Activated CD8-positive, alpha-beta memory T cell treated with anti-CD3 and anti-CD28 coated beads for 1 hour (primary cell): ENCODE measurements around the gene GMNN.
"Not testable (repeated sequence)": the region's sequence is repeated elsewhere in the genome, so short reads cannot be mapped to it uniquely, and the experiment has no call there.

ENCODE experiments used
- DNase-seq, 2 donors: peaks; one replicate each; pipeline ENCODE4 v3.0.0-alpha.2; 2020; ENCODE audit warnings: low read depth in 1 of 2; ENCODE audit errors: extremely low read depth in 1 of 2

The GMNN gene

DNA sequence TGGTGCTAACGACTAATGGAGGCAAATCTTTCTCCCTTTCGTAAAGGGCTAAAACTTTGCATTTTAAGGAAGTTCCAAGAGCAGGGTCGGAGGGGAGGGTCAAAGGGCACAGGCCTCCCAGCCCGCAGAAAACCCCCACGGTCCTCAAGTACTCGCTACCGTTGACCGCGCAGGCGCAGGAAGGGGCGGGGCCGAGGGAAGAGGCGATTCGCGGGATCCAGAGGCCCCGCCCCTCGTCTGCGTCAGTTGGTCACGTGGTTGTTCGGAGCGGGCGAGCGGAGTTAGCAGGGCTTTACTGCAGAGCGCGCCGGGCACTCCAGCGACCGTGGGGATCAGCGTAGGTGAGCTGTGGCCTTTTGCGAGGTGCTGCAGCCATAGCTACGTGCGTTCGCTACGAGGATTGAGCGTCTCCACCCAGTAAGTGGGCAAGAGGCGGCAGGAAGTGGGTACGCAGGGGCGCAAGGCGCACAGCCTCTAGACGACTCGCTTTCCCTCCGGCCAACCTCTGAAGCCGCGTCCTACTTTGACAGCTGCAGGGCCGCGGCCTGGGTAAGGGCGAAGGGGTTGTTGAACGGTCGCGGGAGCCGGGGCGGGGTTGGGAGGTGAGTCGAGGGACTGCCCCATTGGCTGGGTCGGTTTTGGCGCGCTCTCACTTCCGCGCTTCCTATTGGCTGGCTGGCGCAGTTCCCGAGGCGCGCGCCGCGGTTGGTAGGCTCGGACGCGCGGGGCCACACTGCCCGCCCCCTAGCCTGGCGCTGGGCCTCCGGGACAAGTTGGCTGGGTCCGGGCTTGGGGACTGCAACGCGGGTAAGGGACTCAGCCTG is at the start of gene GMNN:
TSS of gene GMNN (plus strand) at position 242 of the 824 bp plus-strand sequence. CDS start 2,310 bp downstream, outside the sequence.
- peak; percentile 93 to 100 for DNase-seq

DNA sequence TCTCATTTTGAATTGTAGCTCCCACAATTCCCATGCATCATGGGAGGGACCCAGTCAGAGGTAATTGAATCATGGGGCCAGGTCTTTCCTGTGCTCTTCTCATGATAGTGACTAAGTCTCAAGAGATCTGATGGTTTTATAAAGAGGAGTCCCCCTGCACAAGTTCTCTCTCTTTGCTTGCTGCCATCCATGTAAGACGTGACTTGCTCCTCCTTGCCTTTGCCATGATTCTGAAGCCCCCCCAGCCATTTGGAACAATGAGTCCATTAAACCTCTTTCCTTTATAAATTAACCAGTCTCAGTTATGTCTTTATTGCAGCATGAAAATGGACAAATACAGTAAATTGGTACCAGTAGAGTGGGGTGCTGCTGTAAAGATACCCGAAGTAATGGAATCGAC is 44.1 kb upstream of the GMNN start:
- DNase-seq: not testable (repeated sequence)

DNA sequence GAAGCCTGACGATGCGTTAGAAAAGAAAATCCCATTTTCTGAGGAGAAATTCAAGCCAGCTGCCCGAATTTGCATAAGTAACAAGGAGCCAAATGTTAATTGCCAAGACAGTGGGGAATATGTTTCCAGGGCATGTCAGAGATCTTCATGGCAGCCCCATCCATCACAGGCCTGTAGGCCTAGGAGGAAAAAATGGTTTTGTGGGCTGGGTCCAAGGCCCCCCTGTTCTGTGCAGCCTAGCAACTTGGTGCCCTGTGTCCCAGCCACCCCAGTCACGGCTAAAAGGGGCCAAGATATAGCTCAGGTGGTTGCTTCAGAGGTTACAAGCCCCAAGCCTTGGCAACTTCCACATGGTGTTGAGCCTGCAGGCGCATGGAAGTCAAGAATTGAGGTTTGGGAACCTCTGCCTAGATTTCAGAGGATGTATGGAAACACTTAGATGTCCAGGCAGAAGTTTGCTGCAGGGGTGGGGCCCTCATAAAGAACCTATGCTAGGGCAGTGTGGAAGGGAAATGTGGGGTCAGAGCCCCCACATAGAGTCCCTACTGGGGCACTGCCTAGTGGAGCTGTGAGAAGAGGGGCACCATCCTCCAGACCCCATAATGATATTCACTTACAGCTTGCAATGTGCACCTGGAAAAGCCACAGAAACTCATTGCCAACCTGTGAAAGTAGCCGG is 43.1 kb upstream of the GMNN start:
- DNase-seq: not testable (repeated sequence)

DNA sequence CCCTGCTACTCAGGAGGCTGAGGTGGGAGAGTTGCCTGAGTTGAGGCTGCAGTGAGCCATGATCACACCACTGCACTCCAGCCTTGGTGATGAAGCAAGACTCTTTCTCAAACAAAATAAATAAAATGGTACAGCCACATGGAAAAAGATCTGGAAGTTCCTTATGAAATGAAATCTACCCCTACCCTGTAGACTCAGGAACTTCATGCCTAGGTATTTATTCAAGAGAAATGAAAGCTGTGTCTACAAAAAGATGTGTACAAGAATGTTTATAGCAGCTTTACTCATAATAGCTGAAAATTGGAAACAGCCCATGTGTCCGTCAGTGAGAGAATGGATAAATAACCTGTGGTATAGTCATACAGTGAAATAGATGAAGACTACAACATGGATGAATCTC is 40.6 kb upstream of the GMNN start:
- no peak for DNase-seq

DNA sequence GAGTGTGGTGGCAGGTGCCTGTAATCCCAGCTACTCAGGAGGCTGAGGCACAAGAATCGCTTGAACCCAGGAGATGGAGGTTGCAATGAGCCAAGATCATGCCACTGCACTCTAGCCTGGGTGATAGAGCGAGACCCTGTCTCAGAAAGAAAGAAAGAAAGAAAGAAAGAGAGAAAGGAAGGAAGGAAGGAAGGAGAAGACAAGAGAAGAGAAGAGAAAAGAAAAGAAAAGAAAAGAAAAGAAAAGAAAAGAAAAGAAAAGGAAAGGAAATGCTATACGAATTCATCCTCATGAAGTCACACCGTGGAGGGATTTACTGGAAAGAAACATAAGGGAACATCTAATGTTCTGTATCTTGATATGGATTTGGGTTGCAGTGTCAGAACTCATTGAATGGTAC is 40.0 kb upstream of the GMNN start:
- not testable (repeated sequence) for DNase-seq

DNA sequence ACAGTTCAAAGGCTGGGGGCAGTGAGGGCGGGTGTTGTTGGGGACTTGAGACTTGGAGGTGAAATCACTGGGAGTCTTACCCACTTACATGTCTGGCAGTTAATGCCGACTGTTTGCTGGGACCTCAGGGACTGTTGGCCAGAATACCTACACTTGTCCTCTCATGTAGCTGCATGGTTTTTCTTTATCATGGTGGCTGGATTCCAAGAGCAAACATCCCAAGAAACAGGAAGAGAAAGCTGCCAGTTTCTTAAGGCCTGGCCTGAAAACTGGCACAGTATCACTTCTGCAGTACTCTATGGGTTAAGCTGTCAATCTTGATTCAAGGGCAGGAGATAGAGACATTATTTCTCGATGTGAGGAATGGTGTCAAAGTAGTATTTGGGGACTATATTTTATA is 36.0 kb upstream of the GMNN start:
- no peak for DNase-seq

DNA sequence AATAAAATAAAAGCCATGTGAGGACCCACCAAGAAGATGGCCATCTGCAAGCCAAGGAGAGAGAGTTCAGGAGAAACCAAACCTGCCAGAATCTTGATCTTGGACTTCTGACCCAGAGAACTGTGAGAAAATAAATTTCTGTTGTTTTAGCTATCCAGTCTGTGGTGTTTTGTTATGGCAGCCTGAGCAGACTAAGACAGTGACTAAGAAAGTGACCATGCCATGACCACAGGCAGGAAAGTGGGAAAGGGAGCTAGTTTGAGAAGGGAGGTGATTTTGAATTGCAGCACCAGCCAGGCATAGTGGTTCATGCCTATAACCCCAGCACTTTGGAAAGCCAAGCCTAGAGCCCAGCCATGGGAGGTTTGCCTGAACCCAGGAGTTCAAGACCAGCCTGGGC is 33.9 kb upstream of the GMNN start:
- no peak for DNase-seq

DNA sequence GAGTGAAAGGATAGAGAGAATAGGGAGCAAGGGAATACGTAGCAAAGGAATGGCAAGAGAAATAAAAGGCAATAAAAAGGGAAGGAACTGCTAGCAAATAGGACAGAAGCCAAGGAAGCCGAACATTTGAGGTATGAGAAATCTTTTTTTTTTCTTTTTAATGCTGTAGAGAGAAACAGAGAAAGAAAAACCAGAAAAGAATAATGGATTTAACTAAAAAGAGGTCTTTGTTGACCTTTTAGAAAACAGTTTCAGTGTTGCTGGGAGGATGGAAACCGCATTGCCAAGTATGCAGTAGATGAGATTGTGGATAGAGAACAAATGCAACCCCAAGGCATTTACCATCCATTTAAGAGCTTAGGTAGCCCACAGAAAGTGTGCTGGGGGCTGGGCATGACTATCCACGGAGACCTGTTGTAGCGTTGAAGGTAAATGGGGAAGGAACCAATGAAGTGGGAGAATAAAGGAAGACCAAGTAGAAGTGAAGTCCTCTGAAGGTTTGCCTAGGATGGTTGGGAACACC is 32.5 kb upstream of the GMNN start:
- DNase-seq: no peak

DNA sequence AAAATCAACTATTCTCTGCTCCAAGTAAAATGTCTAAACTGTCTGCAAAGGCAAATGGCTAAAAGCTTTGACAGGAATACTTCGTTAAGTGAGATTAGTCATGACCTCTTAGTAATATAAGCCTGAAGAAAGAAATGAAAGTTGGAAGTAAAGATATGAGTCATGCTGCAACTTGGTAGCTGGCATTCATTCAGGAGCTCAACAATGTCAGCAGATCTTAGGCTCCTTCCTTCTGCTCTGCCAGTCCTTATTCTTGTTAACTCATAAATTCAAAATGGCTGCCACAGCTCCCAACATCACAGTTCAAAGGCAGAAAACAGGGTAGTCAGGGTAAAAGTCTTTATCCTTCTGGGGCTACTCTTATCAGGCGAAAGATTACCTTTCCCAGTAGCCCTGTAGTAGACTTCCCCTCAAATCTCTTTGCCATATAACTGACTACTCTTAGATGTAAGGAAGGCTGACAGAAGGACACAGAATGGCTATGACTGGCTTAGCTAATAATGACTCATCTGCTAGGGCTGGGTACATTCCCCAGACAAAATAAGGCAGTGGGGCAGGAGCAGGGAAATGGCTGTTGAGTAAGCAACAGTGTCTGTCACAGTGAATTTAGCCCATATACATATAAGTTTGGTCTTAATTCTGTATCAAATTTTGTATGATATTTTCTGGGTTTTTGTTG is 31.3 kb upstream of the GMNN start:
- DNase-seq: no peak

DNA sequence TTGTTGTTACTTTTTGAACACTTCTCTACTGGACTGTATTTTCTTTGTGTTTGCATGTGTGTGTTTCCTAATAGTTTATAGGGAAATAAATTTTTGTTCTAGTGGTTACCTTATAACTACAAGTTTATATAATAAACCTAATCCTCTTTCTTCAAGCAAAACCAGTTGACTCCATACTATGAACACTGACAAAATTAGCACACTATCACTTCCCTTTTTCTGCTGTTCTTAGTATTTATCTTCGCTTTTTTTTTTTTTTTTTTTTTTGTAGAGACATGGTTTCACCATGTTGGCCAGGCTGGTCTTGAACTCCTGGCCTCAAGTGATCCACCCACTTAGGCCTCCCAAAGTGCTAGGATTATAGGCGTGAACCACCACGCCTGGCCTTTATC is 30.8 kb upstream of the GMNN start:
- DNase-seq: no peak

DNA sequence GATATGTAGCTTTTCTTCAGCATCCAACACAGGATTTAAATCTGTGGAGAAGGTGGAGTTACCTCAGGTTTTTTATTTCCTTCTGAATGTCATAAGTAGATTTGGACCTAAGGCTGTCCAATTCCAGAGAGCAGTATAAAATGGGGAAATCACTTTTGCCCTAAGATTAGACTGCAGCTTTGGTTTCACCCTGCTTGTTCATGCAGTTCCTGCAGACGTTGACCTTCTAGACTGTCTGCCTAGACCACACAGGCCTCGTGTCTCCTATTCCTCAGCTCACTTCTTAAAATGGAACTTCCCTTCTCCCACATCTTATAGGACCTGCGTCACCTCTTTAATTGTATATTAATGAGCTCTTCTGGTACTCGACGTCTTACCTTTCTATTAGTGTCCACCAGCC is 29.8 kb upstream of the GMNN start:
- no peak for DNase-seq

DNA sequence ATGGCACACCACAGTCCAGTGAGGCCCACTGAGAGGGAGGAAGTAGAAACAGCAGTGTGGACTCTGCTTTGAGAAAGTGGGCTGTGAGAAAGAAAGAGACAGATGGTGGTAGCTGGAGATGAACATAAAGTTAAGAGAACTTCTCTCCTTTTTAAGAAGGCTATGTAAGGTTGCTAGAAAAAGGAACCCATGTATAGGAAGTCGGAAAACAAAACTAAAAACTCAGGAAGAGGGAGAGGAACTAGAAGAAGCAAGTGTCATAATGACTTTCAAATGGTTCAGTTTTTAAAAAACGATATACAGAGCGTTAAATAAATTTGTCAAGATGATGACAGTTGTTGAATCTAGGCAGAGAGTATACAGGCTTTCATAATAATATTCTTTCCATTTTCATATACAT is 25.4 kb upstream of the GMNN start:
- no peak for DNase-seq

DNA sequence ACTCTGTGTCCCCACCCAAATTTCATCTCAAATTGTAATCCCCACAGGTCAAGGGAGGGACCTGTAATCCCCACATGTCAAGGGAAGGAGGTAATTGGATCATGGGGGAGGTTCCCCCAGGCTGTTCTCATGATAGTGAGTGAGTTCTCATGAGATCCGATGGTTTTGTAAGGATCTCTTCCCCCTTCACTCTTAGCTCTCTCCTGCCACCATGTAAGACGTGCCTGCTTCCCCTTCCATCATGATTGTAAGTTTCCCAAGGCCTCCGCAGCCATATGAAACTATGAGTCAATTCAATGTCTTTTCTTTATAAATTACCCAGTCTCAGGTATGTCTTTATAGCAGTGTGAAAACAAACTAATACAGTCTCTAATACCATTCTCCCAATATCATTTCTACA is 23.9 kb upstream of the GMNN start:
- not testable (repeated sequence) for DNase-seq

DNA sequence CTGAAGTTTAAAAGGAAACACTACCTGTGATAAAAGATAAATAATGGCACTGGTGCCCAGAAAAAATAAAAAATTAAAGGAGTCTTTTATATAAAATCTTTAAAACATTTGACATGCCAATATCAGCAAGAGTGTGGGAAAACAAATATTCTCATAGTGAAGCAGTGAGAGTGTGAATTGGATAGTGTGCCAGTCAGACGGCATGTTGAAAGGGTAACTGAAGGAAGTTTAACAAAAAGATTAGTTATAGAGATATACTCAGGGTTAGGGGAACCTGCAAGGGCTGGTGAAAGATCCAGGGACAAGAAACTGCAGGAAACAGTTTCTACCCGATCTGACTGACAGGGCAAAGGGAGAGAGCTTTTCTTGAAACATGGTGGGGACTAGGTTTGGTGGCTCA is 22.2 kb upstream of the GMNN start:
- DNase-seq: no peak

DNA sequence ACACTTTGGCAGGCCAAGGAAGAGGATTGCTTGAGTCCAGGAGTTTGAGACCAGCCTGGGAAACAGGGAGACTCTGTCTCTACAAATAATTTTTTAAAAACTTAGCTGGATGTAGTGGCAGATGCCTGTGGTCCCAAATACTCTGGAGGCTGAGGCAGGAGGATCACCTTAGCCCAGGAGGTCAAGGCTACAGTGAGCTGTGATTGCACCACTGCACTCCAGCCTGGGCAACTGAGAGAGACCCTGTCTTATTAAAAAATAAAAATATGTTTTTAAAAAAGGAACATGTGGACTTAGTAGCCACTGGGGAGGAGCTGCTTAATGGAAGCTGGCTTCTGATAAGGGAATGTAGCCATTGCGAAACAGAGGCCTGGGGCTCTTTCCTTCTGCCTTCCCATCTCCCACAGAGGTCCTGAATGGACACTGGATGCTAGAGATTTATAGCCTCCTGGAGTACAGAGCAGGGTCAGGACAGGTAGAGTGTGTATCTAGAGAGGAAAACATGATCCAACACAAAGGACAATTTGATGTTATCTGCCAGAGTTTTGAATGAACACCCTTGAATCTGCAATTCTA is 21.7 kb upstream of the GMNN start:
- no peak for DNase-seq

DNA sequence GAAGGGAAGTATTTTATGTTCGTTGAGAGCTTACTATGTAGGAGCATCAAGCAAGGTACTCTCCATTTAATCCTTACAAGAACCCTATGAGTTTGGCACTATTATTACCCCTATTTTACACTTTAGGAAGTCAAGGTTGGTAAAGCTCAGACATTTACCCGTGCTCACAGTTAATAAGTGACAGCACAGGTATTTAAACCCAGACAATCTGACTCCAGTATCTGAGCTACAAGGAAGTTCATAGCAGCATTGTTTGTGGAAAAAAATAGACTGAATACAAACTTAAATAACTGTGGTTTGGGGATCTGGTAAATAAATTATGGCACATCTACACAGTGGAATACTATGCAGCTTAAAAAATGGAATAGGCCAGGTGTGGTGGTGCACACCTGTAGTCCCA is 21.2 kb upstream of the GMNN start:
- no peak for DNase-seq

DNA sequence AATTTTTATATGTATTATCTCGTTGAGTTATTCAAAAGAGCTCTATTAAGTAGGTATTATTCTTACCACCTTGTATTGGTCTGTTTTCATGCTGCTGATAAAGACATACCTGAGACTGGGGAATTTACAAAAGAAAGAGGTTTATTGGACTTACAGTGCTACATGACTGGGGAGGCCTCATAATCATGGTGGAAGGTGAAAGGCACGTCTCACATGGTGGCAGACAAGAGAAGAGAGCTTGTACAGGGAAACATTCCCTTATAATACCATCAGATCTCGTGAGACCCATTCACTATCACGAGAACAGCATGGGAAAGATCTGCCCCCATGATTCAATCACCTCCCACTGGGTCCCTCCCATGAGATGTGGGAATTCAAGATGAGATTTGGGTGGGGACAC is 20.4 kb upstream of the GMNN start:
- not testable (repeated sequence) for DNase-seq

DNA sequence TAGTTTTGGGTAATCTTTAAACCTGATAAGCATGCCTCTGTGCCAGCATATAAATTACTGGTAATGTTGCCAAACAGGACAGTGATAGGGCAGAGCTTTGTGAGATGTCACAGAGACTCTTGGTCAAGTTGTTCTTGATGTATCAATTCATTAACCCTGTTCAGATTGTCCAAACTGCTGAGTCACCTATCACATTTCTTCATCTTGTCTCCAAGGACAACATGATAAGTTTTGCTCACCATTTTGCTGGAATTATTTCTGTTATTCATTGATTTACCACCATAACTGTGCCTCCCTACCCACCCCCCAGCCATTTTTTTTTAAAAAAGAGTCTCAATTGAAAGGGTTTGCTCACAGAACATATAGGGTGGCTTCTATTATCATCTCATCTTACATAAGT is 19.5 kb upstream of the GMNN start:
- DNase-seq: no peak

DNA sequence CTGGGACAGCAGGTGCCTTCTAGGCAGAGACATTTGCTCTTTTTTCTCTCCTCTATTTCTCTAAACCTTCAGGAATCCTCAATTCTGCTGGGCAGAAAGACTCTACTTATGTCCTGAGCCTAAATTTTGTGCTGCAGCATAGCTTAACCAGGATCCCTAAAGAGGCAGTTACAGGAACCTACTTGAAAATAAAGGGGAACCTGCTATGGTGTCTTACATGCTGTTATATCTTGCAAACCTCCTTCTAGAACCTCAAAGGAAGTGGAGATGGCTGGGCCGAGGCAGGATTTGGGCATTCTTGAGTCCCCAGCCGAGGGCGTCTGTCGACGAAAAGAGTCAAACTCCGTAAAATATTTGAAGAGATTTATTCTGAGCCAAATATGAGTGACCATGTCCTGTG is 17.1 kb upstream of the GMNN start:
- no peak for DNase-seq

DNA sequence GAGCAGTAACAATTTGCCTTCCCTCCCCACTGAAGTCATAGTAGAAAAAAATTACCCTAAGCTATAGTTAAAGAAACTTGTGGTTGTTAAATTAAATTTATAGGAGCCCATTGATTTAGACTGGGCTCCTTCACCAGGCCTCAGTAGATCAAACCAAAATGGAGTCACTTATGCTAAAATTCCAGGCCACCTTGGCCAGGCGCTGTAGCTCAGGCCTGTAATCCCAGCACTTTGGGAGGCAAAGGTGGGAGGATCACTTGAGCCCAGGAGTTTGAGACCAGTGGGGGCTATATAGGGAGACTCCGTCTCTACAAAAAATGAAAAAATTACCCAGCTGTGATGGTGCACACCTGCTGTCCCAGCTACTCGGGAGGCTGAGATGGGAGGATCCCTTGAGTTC is 15.0 kb upstream of the GMNN start:
- DNase-seq: no peak

DNA sequence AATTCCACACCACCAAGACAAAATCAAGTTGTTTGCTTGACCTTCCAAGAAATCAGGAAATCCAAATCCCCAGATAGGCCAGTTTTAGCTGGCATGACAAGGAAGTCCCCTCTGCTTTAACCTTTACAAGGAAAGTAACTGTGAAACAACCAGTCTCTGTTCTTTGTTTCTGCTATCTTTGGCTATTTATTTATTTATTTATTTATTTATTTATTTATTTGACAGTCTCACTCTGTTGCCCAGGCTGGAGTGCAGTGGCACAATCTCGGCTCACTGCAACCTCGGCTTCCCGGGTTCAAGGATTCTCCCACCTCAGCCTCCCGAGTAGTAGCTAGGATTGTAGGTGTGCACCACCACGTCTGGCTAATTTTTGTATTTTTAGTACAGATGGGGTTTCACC is 14.5 kb upstream of the GMNN start:
- DNase-seq: no peak
